ENCODE results near the gene CENPN.

CENPN gene

DNA sequence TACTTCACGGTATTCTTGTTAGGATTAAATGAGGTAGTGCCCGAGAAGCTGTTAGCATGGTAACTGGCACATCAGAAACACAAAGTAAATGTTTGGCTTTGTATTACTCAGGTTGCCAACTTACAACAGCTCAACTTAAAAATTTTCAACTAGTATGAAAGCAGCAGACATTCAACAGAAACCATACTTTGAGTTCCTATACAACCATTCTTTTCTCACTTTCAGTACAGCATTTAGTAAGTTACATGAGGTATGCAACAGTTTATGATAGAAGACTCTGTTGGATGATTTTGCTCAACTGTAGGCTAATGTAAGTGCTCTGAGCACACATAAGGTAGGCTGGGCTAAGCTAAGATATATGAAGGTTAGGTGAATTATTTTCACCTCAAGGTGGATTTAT is 7.7 kb downstream of the CENPN start:
- Histone ChIP-seq H3K27me3 (ENCODE audit: insufficient read depth, low read length) (no peaks in the 10 kb centered on the region), H3K4me1 (ENCODE audit: insufficient read depth, low read length) (no peaks in the 10 kb centered on the region), H3K36me3 (ENCODE audit: insufficient read depth, low read length) (peaks cover 73% of the 10 kb centered on the region), H3K9me3 (ENCODE audit: low read length) (no peaks in the 10 kb centered on the region), H2AFZ (ENCODE audit: low read depth, low read length) (no peak overlapping the region), H3K4me3 (ENCODE audit: low read length) (no peak overlapping the region)

DNA sequence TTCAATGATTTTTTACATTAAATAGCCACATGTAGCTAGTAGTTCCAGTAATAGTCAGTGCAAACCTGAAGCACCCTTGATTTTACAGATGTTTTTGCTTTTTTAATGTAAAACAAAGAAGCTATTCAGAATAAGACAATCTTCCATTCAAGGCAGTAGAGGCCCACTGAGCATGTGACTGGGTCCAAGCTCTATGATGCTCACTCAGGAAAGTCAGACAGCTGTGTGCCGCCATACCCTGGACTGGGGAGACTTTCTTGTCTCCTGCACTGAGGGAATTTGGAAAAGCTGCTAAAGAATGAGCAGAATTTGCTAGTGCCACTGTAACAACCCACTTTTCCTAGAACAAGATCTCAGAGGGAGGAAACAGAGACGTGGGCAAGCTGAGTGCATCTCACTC is 11.5 kb downstream of the CENPN start:
- Histone ChIP-seq H3K4me1 (ENCODE audit: insufficient read depth, low read length) (no peaks in the 10 kb centered on the region), H3K27me3 (ENCODE audit: insufficient read depth, low read length) (no peaks in the 10 kb centered on the region), H3K9me3 (ENCODE audit: low read length) (no peaks in the 10 kb centered on the region), H3K4me3 (ENCODE audit: low read length) (no peak overlapping the region), H3K36me3 (ENCODE audit: insufficient read depth, low read length) (peaks cover 86% of the 10 kb centered on the region), H2AFZ (ENCODE audit: low read depth, low read length) (no peak overlapping the region)

DNA sequence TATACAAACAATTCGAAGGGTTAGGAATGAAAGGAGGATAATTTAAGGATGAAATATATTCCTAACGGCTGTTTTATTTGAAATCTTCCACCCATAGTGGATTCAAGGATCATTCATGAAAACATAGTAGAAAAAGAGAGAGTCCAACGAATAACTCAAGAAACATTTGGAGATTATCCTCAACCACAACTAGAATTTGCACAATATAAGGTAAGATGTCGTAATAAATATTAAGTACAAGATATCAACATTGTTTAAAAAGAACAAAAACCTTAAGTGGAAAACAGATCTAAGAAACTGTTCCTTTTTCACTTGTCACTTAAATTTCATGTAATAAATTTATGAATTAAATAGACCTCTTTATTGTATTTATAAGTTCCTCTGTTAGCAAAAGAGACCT is 19.4 kb downstream of the CENPN start:
- no peaks in the 10 kb centered on the region for H3K4me1 ChIP-seq (ENCODE audit: insufficient read depth, low read length)
- H3K27me3 ChIP-seq (ENCODE audit: insufficient read depth, low read length): no peaks in the 10 kb centered on the region
- H3K4me3 ChIP-seq (ENCODE audit: low read length): no peak overlapping the region
- H2AFZ ChIP-seq (ENCODE audit: low read depth, low read length): no peak overlapping the region
- no peaks in the 10 kb centered on the region for H3K9me3 ChIP-seq (ENCODE audit: low read length)
- peaks cover 65% of the 10 kb centered on the region for H3K36me3 ChIP-seq (ENCODE audit: insufficient read depth, low read length)

DNA sequence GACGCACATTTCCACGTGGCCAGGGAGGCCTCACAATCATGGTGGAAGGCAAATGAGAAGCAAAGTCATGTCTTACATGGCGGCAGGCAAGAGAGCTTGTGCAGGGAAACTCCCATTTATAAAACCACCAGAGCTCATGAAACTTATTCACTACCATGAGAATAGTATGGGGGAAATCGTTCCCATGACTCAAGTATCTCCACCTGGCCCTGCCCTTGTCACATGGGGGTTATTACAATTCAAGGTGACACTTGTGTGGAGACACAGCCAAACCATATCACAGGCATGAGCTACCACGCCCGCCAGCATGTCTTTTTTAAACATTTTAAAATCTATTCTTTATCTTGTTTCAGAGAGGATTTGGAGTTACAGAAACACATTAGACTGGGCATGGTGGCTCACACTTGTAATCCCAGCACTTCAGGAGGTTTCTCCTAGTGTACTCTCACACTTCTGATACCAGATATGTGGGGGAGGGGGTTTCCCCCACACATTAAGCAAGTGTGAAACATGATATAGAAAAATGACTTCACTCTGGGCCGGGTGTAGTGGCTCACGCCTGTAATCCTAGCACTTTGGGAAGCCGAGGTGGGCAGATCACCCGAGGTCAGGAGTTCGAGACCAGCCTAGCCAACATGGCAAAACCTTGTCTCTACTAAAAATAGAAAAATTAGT is 23.1 kb downstream of the CENPN start:
- no peaks in the 10 kb centered on the region for H3K27me3 ChIP-seq (ENCODE audit: insufficient read depth, low read length)
- H3K9me3 ChIP-seq (ENCODE audit: low read length): no peaks in the 10 kb centered on the region
- no peak overlapping the region for H2AFZ ChIP-seq (ENCODE audit: low read depth, low read length)
- no peaks in the 10 kb centered on the region for H3K4me1 ChIP-seq (ENCODE audit: insufficient read depth, low read length)
- H3K36me3 ChIP-seq (ENCODE audit: insufficient read depth, low read length): peaks cover 38% of the 10 kb centered on the region
- no peak overlapping the region for H3K4me3 ChIP-seq (ENCODE audit: low read length)

DNA sequence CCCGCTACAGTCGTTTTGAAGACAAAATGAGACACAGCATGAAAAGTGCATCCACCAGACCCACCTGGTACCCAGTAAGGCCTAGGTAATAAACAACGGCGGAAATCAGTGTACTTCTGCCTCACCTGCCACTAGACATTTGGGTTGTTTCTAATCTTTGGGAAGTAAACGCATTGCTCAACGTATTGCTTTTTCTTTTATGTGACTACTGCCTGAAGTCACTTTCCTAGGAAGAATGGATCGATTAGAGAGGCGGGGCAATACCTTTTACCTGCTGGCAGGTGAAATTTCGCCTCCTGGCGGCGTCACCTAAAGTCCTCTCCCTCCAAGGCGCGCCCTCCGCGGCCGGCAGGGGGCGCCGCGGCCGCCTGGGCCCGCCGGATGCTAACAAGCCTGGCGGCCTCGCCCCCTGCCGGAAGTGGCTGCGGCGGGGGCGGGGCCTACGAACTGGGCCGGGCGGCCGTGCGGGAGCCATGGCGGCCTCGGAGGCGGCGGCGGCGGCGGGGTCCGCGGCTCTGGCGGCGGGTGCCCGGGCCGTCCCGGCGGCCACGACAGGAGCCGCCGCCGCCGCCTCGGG is 28.5 kb downstream of the CENPN start, which contains the start of gene ATMIN:
Gene ATMIN, plus strand, starts transcription at position 445 of the 577 bp plus-strand sequence. Its CDS starts 29 bp downstream, at position 474.
- H3K9me3 ChIP-seq (ENCODE audit: low read length): no peaks in the 10 kb centered on the region
- H2AFZ ChIP-seq (ENCODE audit: low read depth, low read length): peak within 1 kb of the TSS; percentile 58
- peaks cover 9% of the 10 kb centered on the region for H3K4me1 ChIP-seq (ENCODE audit: insufficient read depth, low read length)
- H3K4me3 ChIP-seq (ENCODE audit: low read length): peak within 1 kb of the TSS; percentile 67
- peaks cover 25% of the 10 kb centered on the region for H3K36me3 ChIP-seq (ENCODE audit: insufficient read depth, low read length)
- H3K27me3 ChIP-seq (ENCODE audit: insufficient read depth, low read length): no peaks in the 10 kb centered on the region

DNA sequence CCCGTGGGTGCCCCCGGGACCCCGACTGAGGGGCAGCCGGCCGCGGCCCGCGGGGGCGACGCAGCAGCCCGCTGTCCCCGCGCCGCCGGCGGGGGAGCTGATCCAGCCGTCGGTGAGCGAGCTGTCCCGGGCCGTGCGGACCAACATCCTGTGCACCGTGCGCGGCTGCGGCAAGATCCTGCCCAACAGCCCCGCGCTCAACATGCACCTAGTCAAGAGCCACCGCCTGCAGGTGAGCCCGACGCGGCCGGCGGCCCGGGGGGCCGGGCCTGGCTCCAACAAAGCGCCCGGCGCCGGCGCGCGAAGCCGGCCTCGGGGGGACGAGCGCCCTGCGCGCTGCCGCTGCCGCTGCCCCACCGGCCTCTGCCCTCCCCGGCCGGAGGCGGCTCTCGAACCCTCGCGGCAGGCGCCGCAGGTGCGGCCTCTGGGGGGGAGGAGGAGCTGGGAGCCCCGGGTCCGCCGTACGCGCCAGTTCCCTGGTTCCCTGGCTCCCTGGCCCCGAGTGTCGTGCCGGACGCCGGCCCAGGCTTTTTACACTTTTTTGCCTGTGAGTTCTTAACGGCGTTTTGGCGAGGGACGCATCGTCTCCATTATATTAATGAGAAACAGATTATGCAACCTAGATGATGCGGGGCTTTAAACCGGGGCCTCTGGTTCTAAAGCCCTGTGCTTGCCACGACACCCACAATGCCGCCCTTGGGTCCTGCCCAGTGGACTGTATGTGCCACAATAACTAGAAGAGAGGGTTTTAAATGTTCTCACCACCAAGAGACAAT is 29.1 kb downstream of the CENPN start:
- Histone ChIP-seq H3K9me3 (ENCODE audit: low read length) (no peaks in the 10 kb centered on the region), H3K4me3 (ENCODE audit: low read length) (peak overlapping the region; percentile 67), H3K4me1 (ENCODE audit: insufficient read depth, low read length) (peaks cover 9% of the 10 kb centered on the region), H2AFZ (ENCODE audit: low read depth, low read length) (peak overlapping the region; percentile 58), H3K27me3 (ENCODE audit: insufficient read depth, low read length) (no peaks in the 10 kb centered on the region), H3K36me3 (ENCODE audit: insufficient read depth, low read length) (peaks cover 32% of the 10 kb centered on the region)

DNA sequence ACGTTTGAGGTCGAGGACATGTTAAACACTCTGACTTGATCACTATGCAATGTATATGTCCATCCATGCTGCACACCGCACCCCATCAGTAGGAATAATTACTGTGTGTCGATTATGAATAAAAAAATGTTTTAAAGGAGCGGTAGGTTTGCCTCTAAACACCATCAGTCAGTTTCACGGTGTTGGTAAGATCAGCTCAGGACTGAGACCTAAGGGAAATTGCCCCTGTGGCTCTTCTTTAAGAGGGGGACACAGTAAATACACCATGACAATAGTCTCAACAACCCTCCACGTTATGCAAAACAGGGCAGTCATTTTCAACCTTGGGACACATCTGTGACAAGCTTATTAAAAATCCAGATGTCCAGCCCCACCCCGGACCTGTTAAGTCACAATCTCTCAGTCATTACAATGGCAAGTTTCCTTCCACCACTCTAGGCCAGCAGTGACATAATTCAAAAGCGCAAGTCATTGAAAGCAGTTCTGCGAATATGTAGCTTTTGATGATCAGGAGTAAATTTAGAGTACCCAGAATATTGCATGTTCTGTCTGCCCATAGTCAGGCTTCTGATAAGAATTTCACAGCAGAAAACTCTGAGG is 29.8 kb downstream of the CENPN start:
- Histone ChIP-seq H3K4me1 (ENCODE audit: insufficient read depth, low read length) (peaks cover 9% of the 10 kb centered on the region), H2AFZ (ENCODE audit: low read depth, low read length) (no peak overlapping the region), H3K36me3 (ENCODE audit: insufficient read depth, low read length) (peaks cover 38% of the 10 kb centered on the region), H3K27me3 (ENCODE audit: insufficient read depth, low read length) (no peaks in the 10 kb centered on the region), H3K9me3 (ENCODE audit: low read length) (no peaks in the 10 kb centered on the region), H3K4me3 (ENCODE audit: low read length) (peak overlapping the region; percentile 67)

DNA sequence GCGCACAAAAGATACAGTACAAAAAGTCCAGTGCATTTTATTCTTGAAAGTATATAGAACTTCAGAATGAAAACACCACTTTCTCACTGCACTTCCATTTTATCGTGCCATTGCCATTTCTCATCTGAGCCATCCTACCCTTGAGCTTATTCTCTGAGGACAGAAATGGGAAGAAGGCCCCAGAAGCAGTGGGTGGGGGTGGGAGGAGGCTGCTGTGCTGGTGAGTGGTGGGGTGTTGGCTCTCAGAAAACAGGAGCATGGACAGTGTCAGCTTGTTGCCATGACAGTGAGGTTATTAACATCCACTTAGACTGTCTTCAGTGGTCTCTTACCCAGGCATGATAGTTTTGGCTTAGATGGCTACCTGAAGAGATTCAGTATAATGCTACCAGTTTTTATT is 33.1 kb downstream of the CENPN start:
- no peaks in the 10 kb centered on the region for H3K9me3 ChIP-seq (ENCODE audit: low read length)
- no peaks in the 10 kb centered on the region for H3K27me3 ChIP-seq (ENCODE audit: insufficient read depth, low read length)
- H3K36me3 ChIP-seq (ENCODE audit: insufficient read depth, low read length): peaks cover 70% of the 10 kb centered on the region
- no peak overlapping the region for H3K4me3 ChIP-seq (ENCODE audit: low read length)
- H3K4me1 ChIP-seq (ENCODE audit: insufficient read depth, low read length): peaks cover 9% of the 10 kb centered on the region
- H2AFZ ChIP-seq (ENCODE audit: low read depth, low read length): no peak overlapping the region

DNA sequence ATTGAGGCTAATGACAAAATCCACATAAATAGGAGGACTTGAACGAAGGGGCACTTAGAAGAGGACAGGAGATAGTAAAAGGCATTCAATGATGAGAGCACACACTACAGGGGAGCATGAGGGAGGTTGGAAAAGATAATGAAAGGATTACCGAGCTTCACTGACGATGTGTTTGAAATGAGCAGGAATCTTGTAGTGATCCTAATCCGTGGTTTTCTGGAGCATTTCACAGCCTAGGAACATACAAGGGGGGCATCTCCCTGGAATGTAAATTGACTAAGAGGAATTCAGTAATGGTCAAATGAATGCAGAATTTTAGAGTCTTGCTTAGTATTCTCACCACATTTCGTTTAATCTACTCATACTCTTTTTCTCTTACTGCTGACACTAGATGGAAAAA is 33.8 kb downstream of the CENPN start:
- Histone ChIP-seq H3K4me3 (ENCODE audit: low read length) (no peak overlapping the region), H3K4me1 (ENCODE audit: insufficient read depth, low read length) (peaks cover 9% of the 10 kb centered on the region), H3K27me3 (ENCODE audit: insufficient read depth, low read length) (no peaks in the 10 kb centered on the region), H3K36me3 (ENCODE audit: insufficient read depth, low read length) (peaks cover 75% of the 10 kb centered on the region), H2AFZ (ENCODE audit: low read depth, low read length) (no peak overlapping the region), H3K9me3 (ENCODE audit: low read length) (no peaks in the 10 kb centered on the region)

DNA sequence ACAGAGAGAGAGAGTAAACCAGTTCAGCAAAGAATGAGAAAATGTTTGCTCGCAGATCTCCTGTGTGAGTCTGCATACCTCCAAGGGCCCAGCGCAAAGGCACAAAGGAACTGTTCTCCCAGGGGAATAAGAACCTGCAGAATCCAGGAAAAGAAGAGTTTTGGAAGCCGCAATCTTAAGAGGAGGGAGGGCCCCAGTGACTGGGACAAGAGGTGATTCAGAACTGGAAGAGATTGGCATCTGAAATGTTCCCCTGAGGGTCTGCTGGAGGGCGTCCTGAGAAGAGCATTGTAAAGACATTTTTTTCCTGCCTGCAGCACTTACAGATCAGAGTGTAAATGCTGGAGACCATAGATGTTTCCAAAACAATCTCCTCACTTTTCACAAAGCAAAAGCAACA is 34.7 kb downstream of the CENPN start:
- no peaks in the 10 kb centered on the region for H3K27me3 ChIP-seq (ENCODE audit: insufficient read depth, low read length)
- H3K9me3 ChIP-seq (ENCODE audit: low read length): no peaks in the 10 kb centered on the region
- H3K4me3 ChIP-seq (ENCODE audit: low read length): no peak overlapping the region
- no peak overlapping the region for H2AFZ ChIP-seq (ENCODE audit: low read depth, low read length)
- H3K36me3 ChIP-seq (ENCODE audit: insufficient read depth, low read length): peaks cover 79% of the 10 kb centered on the region
- peaks cover 7% of the 10 kb centered on the region for H3K4me1 ChIP-seq (ENCODE audit: insufficient read depth, low read length)

DNA sequence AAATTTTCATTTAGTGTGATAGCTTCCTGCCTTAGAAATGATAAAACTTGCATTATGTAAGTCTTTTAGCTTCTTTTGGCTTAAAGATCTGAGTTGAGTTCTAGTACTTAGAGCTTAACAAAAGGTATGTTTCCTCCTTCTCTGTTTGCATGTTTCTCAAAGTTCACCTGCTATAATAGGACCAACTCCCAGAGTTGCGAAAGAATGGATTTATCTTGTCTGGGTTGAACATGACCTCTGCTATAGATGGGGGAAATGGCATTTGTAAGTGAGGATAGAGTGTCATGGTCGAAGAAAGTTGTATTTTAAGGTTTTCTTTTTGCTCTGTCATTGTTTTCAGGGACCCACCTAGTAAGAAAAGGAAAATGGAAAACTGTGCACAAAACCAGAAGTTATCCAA is 35.8 kb downstream of the CENPN start:
- Histone ChIP-seq H3K4me3 (ENCODE audit: low read length) (no peak overlapping the region), H3K9me3 (ENCODE audit: low read length) (no peaks in the 10 kb centered on the region), H3K4me1 (ENCODE audit: insufficient read depth, low read length) (no peaks in the 10 kb centered on the region), H2AFZ (ENCODE audit: low read depth, low read length) (no peak overlapping the region), H3K27me3 (ENCODE audit: insufficient read depth, low read length) (no peaks in the 10 kb centered on the region), H3K36me3 (ENCODE audit: insufficient read depth, low read length) (peaks cover 74% of the 10 kb centered on the region)

DNA sequence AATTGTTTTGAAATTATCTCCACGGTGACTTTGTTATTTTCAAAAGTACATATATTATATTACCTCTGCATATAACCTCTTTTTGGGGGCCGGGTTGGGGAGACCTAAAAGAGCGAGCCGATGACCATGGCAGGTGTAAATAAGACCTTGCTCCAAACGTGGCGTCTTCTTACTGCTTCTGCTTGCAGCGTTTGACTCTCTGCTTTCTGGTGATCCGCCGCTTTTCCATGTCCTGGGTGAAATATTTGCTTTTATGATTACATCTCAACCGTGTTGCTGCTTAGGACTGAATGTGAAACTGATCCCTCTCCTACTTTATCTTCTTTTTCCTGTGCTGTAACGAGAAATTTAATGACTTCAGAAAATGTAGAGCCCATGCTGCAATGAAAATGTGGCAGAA is 46.7 kb downstream of the CENPN start:
- Histone ChIP-seq H3K9me3 (ENCODE audit: low read length) (no peaks in the 10 kb centered on the region), H3K4me1 (ENCODE audit: insufficient read depth, low read length) (no peaks in the 10 kb centered on the region), H2AFZ (ENCODE audit: low read depth, low read length) (no peak overlapping the region), H3K27me3 (ENCODE audit: insufficient read depth, low read length) (no peaks in the 10 kb centered on the region), H3K36me3 (ENCODE audit: insufficient read depth, low read length) (no peaks in the 10 kb centered on the region), H3K4me3 (ENCODE audit: low read length) (no peak overlapping the region)
